ENCODE data around the gene HOXC11.
A peak's percentile ranks its signal among the peaks of the same experiment; 100 is the strongest.

HOXC11 gene

GRCh38 chr12:53956914-53957536 is 15.9 kb upstream of the HOXC11 start:
- no peak for DNase-seq (ENCODE audit: low spot score)

- no peak for DNase-seq (ENCODE audit: low spot score)
These were observed 14.8 kb upstream of the HOXC11 start for GRCh38 chr12:53958128-53958527.

GRCh38 chr12:53959314-53959713 is 13.6 kb upstream of the HOXC11 start:
- DNase-seq (ENCODE audit: low spot score) = no peak

GRCh38 chr12:53960187-53961024 is 12.5 kb upstream of the HOXC11 start:
- DNase-seq (ENCODE audit: low spot score) = no peak

- DNase-seq (ENCODE audit: low spot score) = peak; percentile 52
These were observed 11.7 kb upstream of the HOXC11 start for GRCh38 chr12:53961025-53961761.

GRCh38 chr12:53963005-53963404 is 9.9 kb upstream of the HOXC11 start:
- DNase-seq (ENCODE audit: low spot score) = no peak

GRCh38 chr12:53963434-53964314 is 9.3 kb upstream of the HOXC11 start:
- no peak for DNase-seq (ENCODE audit: low spot score)

GRCh38 chr12:53964315-53964713 is 8.6 kb upstream of the HOXC11 start:
- no peak for DNase-seq (ENCODE audit: low spot score)

- DNase-seq (ENCODE audit: low spot score) = no peak
These were observed 7.4 kb upstream of the HOXC11 start for GRCh38 chr12:53965281-53966084.

GRCh38 chr12:53966085-53966384 is 6.9 kb upstream of the HOXC11 start:
- no peak for DNase-seq (ENCODE audit: low spot score)

- DNase-seq (ENCODE audit: low spot score) = no peak
These were observed 6.4 kb upstream of the HOXC11 start for GRCh38 chr12:53966385-53967133.

- DNase-seq (ENCODE audit: low spot score) = no peak
These were observed 5.5 kb upstream of the HOXC11 start for GRCh38 chr12:53967421-53967925.

GRCh38 chr12:53968214-53969127 is 4.5 kb upstream of the HOXC11 start:
- no peak for DNase-seq (ENCODE audit: low spot score)

GRCh38 chr12:53969588-53970259 is 3.2 kb upstream of the HOXC11 start:
- no peak for DNase-seq (ENCODE audit: low spot score)

GRCh38 chr12:53970451-53970850 is 2.5 kb upstream of the HOXC11 start:
- DNase-seq (ENCODE audit: low spot score) = no peak

GRCh38 chr12:53971129-53971528 is 1.8 kb upstream of the HOXC11 start:
- no peak for DNase-seq (ENCODE audit: low spot score)

- DNase-seq (ENCODE audit: low spot score) = no peak
These were observed 1.2 kb upstream of the HOXC11 start for GRCh38 chr12:53971686-53972085.

- DNase-seq (ENCODE audit: low spot score) = no peak
These were observed 699 bp upstream of the HOXC11 start for GRCh38 chr12:53972152-53972702.

Measured in AG08396 (cell line).